Hepatocyte (in vitro differentiated cells): ENCODE data around the gene PYCR2.

ENCODE experiments used
- CTCF ChIP-seq: fragments of 200-600 bp; sonication (generic); IDR thresholded peaks from 2 replicates; pipeline ENCODE4 v1.5.1; 2016; ENCODE audit warnings: antibody characterized with exemption, mild to moderate bottlenecking; ENCODE audit not compliant: poor library complexity
- EZH2 ChIP-seq: fragments of 200-600 bp; sonication (generic); IDR thresholded peaks from 2 replicates; pipeline ENCODE4 v1.6.1; 2016; ENCODE audit warnings: antibody characterized with exemption, mild to moderate bottlenecking, borderline replicate concordance

DNA sequence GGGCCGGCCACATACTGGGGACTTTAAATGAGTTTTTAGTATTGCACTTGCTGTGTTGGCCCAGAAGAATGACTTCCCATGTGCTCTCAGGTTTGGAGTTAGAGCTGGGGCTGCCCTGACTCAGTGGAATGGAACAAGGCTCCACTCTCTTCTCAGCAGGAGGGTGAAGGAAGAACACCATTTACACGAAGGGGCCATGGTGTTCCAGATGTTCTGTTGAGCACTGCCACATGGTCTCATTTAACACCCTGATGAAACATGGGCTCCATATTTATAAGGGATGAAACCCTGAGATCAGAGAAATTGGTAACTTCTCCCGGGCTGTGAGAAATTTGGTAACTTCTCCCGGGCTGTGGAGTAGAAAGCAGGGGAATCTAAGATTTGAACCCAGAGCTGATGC, 5.8 kb downstream of the PYCR2 start:
- TF ChIP-seq CTCF, result no peak
- TF ChIP-seq EZH2, result no peak
